Activated T-cell treated with anti-CD3 and anti-CD28 coated beads, Interleukin-2, amount 50 U/mL, for 48 hours (primary cell): ENCODE data around the gene GJA9.

ENCODE experiments used
- DNase-seq, 2 experiments: peaks; one replicate each; pipeline ENCODE4 v3.0.0-alpha.2; 2020

The GJA9 gene

GRCh38 chr1:38829368-38829767 lies 52.0 kb downstream of the GJA9 start:
- DNase-seq: no peak

DNA sequence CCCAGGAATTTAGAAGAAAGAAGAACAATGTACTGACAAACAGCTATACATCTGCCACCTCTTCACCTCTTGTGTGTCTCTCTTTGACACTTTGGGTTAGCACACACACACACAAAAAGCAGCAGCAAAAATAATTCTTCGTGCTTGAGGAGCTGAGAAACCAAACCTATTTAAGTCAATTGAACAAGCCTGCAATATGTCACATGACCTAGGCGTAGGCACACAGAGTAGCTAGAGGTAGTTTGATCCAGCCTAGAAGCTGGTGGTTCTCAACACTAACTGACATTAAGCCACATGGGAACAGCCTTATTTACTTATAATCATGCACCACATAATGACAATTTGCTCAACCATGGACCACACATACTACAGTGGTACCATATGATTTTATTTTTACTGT lies 54.1 kb downstream of the GJA9 start:
- DNase-seq: no peak

- no peak for DNase-seq
Observed at GRCh38 chr1:38826886-38827285, 54.5 kb downstream of the GJA9 start.

DNA sequence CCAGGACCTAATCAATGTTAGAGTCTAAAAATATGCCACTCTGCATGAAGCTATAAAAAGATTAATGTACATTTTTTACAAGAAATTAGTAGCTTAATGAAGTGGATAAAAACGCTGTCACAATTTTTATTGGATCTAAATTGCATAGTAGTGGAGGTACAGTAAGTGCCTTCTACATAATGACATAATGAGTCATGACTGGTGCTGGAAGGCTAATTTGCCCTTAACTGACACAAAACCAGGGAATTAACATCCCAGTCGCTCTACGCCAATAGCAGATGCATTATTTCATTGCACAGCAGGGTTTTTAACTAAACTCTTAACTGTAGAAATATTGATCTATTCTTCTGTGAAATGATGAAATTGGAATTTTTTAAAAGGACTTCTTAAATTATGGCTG lies 55.1 kb downstream of the GJA9 start:
- no peak for DNase-seq
